Transverse colon (tissue), 4 donors: ENCODE data around the gene MAGI2. TPM values are rescaled to one million over a fixed set of nuclear protein-coding genes. Genes with fewer than 3 reads are reported as not detected.

Experiments
- DNase-seq: peaks from one replicate; pipeline ENCODE4 v3.0.0-alpha.2; 2019
- H3K27ac ChIP-seq, 4 donors: fragments of 200-600 bp; sonication (generic); 2 replicates each; pipeline ENCODE4 v1.5.1; 2016 to 2018; ENCODE audit warnings: inconsistent platforms in 4 of 4
- H3K27me3 ChIP-seq: fragments of 200-600 bp; sonication (generic); 2 replicates; pipeline ENCODE4 v1.5.1; 2017; ENCODE audit warnings: inconsistent platforms
- H3K36me3 ChIP-seq, 4 donors: fragments of 200-600 bp; sonication (generic); 2 replicates each; pipeline ENCODE4 v1.5.1; 2017 to 2019; ENCODE audit warnings: inconsistent platforms in 4 of 4
- H3K4me1 ChIP-seq, 4 donors: fragments of 200-600 bp; sonication (generic); 2 replicates each; pipeline ENCODE4 v1.5.1; 2017 to 2020; ENCODE audit warnings: inconsistent platforms in 4 of 4
- H3K4me3 ChIP-seq, 4 donors: fragments of 200-600 bp; sonication (generic); 1 replicate in 1 of 4; 2 replicates in 3 of 4; pipeline versions ENCODE4 v1.5.1 to v1.6.1; 2017 to 2019; ENCODE audit warnings: inconsistent platforms in 4 of 4
- H3K9me3 ChIP-seq, 2 donors: fragments of 200-600 bp; sonication (generic); 2 replicates each; pipeline ENCODE4 v1.5.1; 2017 to 2019; ENCODE audit warnings: inconsistent platforms in 2 of 2
- CTCF ChIP-seq, 5 experiments: fragments of 200-600 bp in 3 of 5; fragments of 450-650 bp in 2 of 5; sonication (generic) in 3 of 5; IDR thresholded peaks; 1 replicate in 2 of 5; 2 replicates in 3 of 5; pipeline ENCODE4 v1.5.1; 2016 to 2017; ENCODE audit warnings: antibody characterized with exemption in 5 of 5, inconsistent platforms in 3 of 5, mild to moderate bottlenecking in 2 of 5, moderate library complexity in 1 of 5
- EP300 ChIP-seq: sonication (generic); formaldehyde crosslinking; IDR thresholded peaks from one replicate; pipeline ENCODE4 v1.6.1; 2017; ENCODE audit warnings: antibody characterized with exemption, low read depth
- POLR2A ChIP-seq: fragments of 450-650 bp; IDR thresholded peaks from one replicate; pipeline ENCODE4 v1.6.1; 2016; ENCODE audit warnings: antibody characterized with exemption, mild to moderate bottlenecking, moderate library complexity
- POLR2AphosphoS5 ChIP-seq, 3 donors: sonication (generic); formaldehyde crosslinking; IDR thresholded peaks; one replicate each; pipeline ENCODE4 v1.6.1; 2016; ENCODE audit warnings: antibody characterized with exemption in 3 of 3
- WGBS, 2 donors: methylation state at CpG; one replicate each; pipeline ENCODE4 v1.1.5; 2018; ENCODE audit warnings: low coverage in 1 of 2; 5-methylcytosine and 5-hydroxymethylcytosine counted together
- in situ Hi-C, 4 donors: fragments of 200-750 bp; cut with MboI; loops; one replicate each; pipeline versions ENCODE4 v1.15.0 to v1.15.1; 2017; ENCODE audit warnings: low sequenced_read_pairs in 3 of 4, low pct_ligation_motif_present in 1 of 4, low pct_unique_long_range_greater_than_20kb in 1 of 4
- intact Hi-C: fragments of 100-400 bp; cut with DNase I; formaldehyde crosslinking; loops from one replicate; pipeline ENCODE4 v1.15.1; 2023; ENCODE audit warnings: low total_unique reads
- total RNA-seq, 4 donors: library from RNA; depleted of rRNA; stranded (reverse); fragments of >200 nt; gene quantifications; one replicate each; pipeline ENCODE4 v1.1.0, GENCODE V29; 2016

The MAGI2 gene
- total RNA-seq, 4 donors from 2014 or later: 1.6 to 9.7 (median 4.1) TPM

GRCh38 chr7:79064187-79064823 is 389.2 kb downstream of the MAGI2 start:
- no peak overlapping the region for H3K27ac ChIP-seq
- H3K4me1 ChIP-seq: no peaks in the 10 kb centered on the region
- no peak overlapping the region for H3K4me3 ChIP-seq
- WGBS, 2 donors: 67 to 68% methylated on average over 3 of the region's 3 CpGs
- H3K9me3 ChIP-seq: no peaks in the 10 kb centered on the region
- in situ Hi-C loops (no loop called here), intact Hi-C loops (loop anchor here (1.0 kb wide), 1 partner anchor 43 kb away; no protein-coding TSS in a partner anchor)
- no peak for DNase-seq
- TF ChIP-seq CTCF (IDR thresholded peaks at IDR 0.05) (no peak), EP300 (no peak), POLR2AphosphoS5 (IDR thresholded peaks at IDR 0.05) (no peak), POLR2A (no peak)
- H3K36me3 ChIP-seq: no peaks in the 10 kb centered on the region
- H3K27me3 ChIP-seq: no peaks in the 10 kb centered on the region

GRCh38 chr7:79063019-79063698 is 390.3 kb downstream of the MAGI2 start:
- no peaks in the 10 kb centered on the region for H3K9me3 ChIP-seq
- H3K4me1 ChIP-seq: no peaks in the 10 kb centered on the region
- no peaks in the 10 kb centered on the region for H3K36me3 ChIP-seq
- H3K27ac ChIP-seq: no peak overlapping the region
- H3K4me3 ChIP-seq: no peak overlapping the region
- in situ Hi-C loops: no loop called here
- H3K27me3 ChIP-seq: no peaks in the 10 kb centered on the region
- intact Hi-C loops: no loop called here
- 66 to 81% methylated on average over 2 of the region's 2 CpGs for WGBS, 2 donors
- TF ChIP-seq POLR2A (no peak), EP300 (no peak), POLR2AphosphoS5 (IDR thresholded peaks at IDR 0.05) (no peak), CTCF (IDR thresholded peaks at IDR 0.05) (no peak)
- DNase-seq: no peak

- intact Hi-C loops (no loop called here), in situ Hi-C loops (no loop called here)
- Histone ChIP-seq H3K27me3 (no peaks in the 10 kb centered on the region), H3K36me3 (no peaks in the 10 kb centered on the region), H3K4me1 (peaks cover 0 to 6% (median 0%) of the 10 kb centered on the region in 4 donors), H3K27ac (no peak overlapping the region), H3K4me3 (no peak overlapping the region), H3K9me3 (no peaks in the 10 kb centered on the region)
- DNase-seq: no peak
- no peak for TF ChIP-seq EP300
- no peak for TF ChIP-seq CTCF (IDR thresholded peaks at IDR 0.05)
- TF ChIP-seq POLR2A: no peak
- TF ChIP-seq POLR2AphosphoS5 (IDR thresholded peaks at IDR 0.05): no peak
- WGBS, 2 donors: 72 to 77% methylated on average over 2 to 3 of the region's 3 CpGs
Observed at GRCh38 chr7:79060498-79060897, 393.0 kb downstream of the MAGI2 start.

- TF ChIP-seq CTCF (IDR thresholded peaks at IDR 0.05) (no peak), EP300 (no peak), POLR2A (no peak), POLR2AphosphoS5 (IDR thresholded peaks at IDR 0.05) (no peak)
- no peaks in the 10 kb centered on the region for H3K27me3 ChIP-seq
- 56 to 60% methylated on average over 3 to 6 of the region's 6 CpGs for WGBS, 2 donors
- intact Hi-C loops (no loop called here), in situ Hi-C loops (no loop called here)
- no peaks in the 10 kb centered on the region for H3K9me3 ChIP-seq
- H3K4me1 ChIP-seq: peaks cover 0 to 6% (median 0%) of the 10 kb centered on the region in 4 donors
- no peak overlapping the region for H3K4me3 ChIP-seq
- no peak for DNase-seq
- H3K36me3 ChIP-seq: no peaks in the 10 kb centered on the region
- H3K27ac ChIP-seq: no peak overlapping the region
Observed at GRCh38 chr7:79055722-79056415, 397.6 kb downstream of the MAGI2 start.
